BLaER1 treated with 17β-estradiol and CSF1 and Interleukin-3, amounts not matched to agents 10 nM and 100 nM (cell line): ENCODE data around the gene C2orf76.

ENCODE experiments used
- H3K27ac ChIP-seq, 11 experiments: shearing (Covaris generic); formaldehyde crosslinking; 2 replicates each; pipeline ENCODE4 v1.8.1; 2022
- H3K27me3 ChIP-seq, 11 experiments: shearing (Covaris generic); formaldehyde crosslinking; 2 replicates each; pipeline ENCODE4 v1.8.1; 2022
- H3K36me3 ChIP-seq, 11 experiments: shearing (Covaris generic); formaldehyde crosslinking; 2 replicates each; pipeline ENCODE4 v1.8.1; 2022
- H3K4me1 ChIP-seq, 10 experiments: shearing (Covaris generic); formaldehyde crosslinking; 2 replicates each; pipeline ENCODE4 v1.8.1; 2022
- H3K4me2 ChIP-seq, 11 experiments: shearing (Covaris generic); formaldehyde crosslinking; 2 replicates each; pipeline ENCODE4 v1.8.1; 2022
- H3K4me3 ChIP-seq, 10 experiments: shearing (Covaris generic); formaldehyde crosslinking; 2 replicates each; pipeline ENCODE4 v1.8.1; 2022
- H3K9ac ChIP-seq, 11 experiments: shearing (Covaris generic); formaldehyde crosslinking; 2 replicates each; pipeline ENCODE4 v1.8.1; 2022
- H3K9me3 ChIP-seq, 11 experiments: shearing (Covaris generic); formaldehyde crosslinking; replicated peaks in 1 of 11; 2 replicates each; pipeline ENCODE4 v1.8.1; 2022
- H4K20me1 ChIP-seq, 11 experiments: shearing (Covaris generic); formaldehyde crosslinking; 2 replicates each; pipeline ENCODE4 v1.8.1; 2022
- Cebpa-rat ChIP-seq, 11 experiments: shearing (Covaris generic); IDR thresholded peaks; 2 replicates each; pipeline ENCODE4 v1.8.1; 2022

C2orf76 gene

GRCh38 chr2:119307419-119308140, 59.1 kb downstream of the C2orf76 start:
- no peaks in the 10 kb centered on the region for H3K9me3 ChIP-seq
- H3K4me2 ChIP-seq, result no peak overlapping the region
- peaks cover 0 to 5% (median 0%) of the 10 kb centered on the region in 11 experiments; a peak in 2 of 22 replicates for H3K36me3 ChIP-seq
- no peaks in the 10 kb centered on the region for H4K20me1 ChIP-seq
- H3K4me3 ChIP-seq, result no peak overlapping the region
- H3K9ac ChIP-seq, result no peak overlapping the region
- peaks cover 0 to 7% (median 0%) of the 10 kb centered on the region in 10 experiments; a peak in 2 of 20 replicates for H3K4me1 ChIP-seq
- H3K27me3 ChIP-seq, result no peaks in the 10 kb centered on the region
- no peak overlapping the region for H3K27ac ChIP-seq
- no peak for TF ChIP-seq Cebpa-rat (IDR thresholded peaks at IDR 0.05)

DNA sequence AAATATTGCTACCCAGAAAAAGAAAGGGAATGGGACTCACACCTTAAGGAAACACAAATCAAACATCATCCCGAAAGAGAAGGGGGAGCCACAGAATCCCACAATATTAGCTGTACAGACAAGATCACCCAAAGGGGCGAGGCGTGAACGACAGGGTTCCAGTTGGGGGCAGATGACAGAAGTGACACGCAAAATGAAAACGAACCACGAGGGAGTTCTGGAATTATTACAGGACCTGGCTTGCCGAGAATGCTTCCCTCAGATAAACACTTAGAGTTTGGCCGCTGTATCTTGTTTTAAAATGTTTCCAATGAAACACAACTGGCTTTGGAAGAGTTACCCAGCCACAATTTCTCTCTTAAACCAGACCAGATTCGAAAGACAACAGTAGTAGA, 60.4 kb downstream of the C2orf76 start:
- Histone ChIP-seq H3K9me3 (no peaks in the 10 kb centered on the region), H3K4me1 (peaks cover 0 to 7% (median 0%) of the 10 kb centered on the region in 10 experiments; a peak in 2 of 20 replicates), H3K4me2 (no peak overlapping the region), H3K36me3 (peaks cover 0 to 6% (median 0%) of the 10 kb centered on the region in 11 experiments; a peak in 4 of 22 replicates), H3K4me3 (no peak overlapping the region), H3K27me3 (no peaks in the 10 kb centered on the region), H3K27ac (no peak overlapping the region), H4K20me1 (no peaks in the 10 kb centered on the region), H3K9ac (no peak overlapping the region)
- TF ChIP-seq Cebpa-rat (IDR thresholded peaks at IDR 0.05), result no peak

- H3K27me3 ChIP-seq, result no peaks in the 10 kb centered on the region
- H3K36me3 ChIP-seq, result peaks cover 0 to 5% (median 0%) of the 10 kb centered on the region in 11 experiments; a peak in 4 of 22 replicates
- no peak overlapping the region for H3K4me3 ChIP-seq
- H3K27ac ChIP-seq, result no peak overlapping the region
- H4K20me1 ChIP-seq, result no peaks in the 10 kb centered on the region
- no peak overlapping the region for H3K9ac ChIP-seq
- no peaks in the 10 kb centered on the region for H3K9me3 ChIP-seq
- H3K4me2 ChIP-seq, result peak overlapping the region in 1 of 11 experiments; percentile 25; a peak in 1 of 22 replicates
- peaks cover 0 to 7% (median 0%) of the 10 kb centered on the region in 10 experiments; a peak in 2 of 20 replicates for H3K4me1 ChIP-seq
- no peak for TF ChIP-seq Cebpa-rat (IDR thresholded peaks at IDR 0.05)
Observed at GRCh38 chr2:119305497-119306195, 61.0 kb downstream of the C2orf76 start.

GRCh38 chr2:119304847-119305246, 61.8 kb downstream of the C2orf76 start:
- no peak for TF ChIP-seq Cebpa-rat (IDR thresholded peaks at IDR 0.05)
- H4K20me1 ChIP-seq, result no peaks in the 10 kb centered on the region
- H3K4me2 ChIP-seq, result no peak overlapping the region
- peaks cover 0 to 5% (median 0%) of the 10 kb centered on the region in 11 experiments; a peak in 4 of 22 replicates for H3K36me3 ChIP-seq
- peaks cover 0 to 7% (median 0%) of the 10 kb centered on the region in 10 experiments; a peak in 2 of 20 replicates for H3K4me1 ChIP-seq
- H3K27me3 ChIP-seq, result no peaks in the 10 kb centered on the region
- no peak overlapping the region for H3K27ac ChIP-seq
- no peak overlapping the region for H3K4me3 ChIP-seq
- no peaks in the 10 kb centered on the region for H3K9me3 ChIP-seq
- no peak overlapping the region for H3K9ac ChIP-seq

GRCh38 chr2:119301413-119301812, 65.2 kb downstream of the C2orf76 start:
- Histone ChIP-seq H3K27me3 (no peaks in the 10 kb centered on the region), H3K4me2 (no peak overlapping the region), H3K4me1 (peaks cover 0 to 14% (median 0%) of the 10 kb centered on the region in 10 experiments; a peak in 3 of 20 replicates), H3K4me3 (no peak overlapping the region), H3K27ac (no peak overlapping the region), H3K9ac (no peak overlapping the region), H3K36me3 (peaks cover 0 to 5% (median 0%) of the 10 kb centered on the region in 11 experiments; a peak in 4 of 22 replicates), H3K9me3 (no peaks in the 10 kb centered on the region), H4K20me1 (no peaks in the 10 kb centered on the region)
- TF ChIP-seq Cebpa-rat (IDR thresholded peaks at IDR 0.05), result no peak

GRCh38 chr2:119295688-119296375, 70.8 kb downstream of the C2orf76 start:
- no peak overlapping the region for H3K4me3 ChIP-seq
- TF ChIP-seq Cebpa-rat (IDR thresholded peaks at IDR 0.05), result no peak
- no peaks in the 10 kb centered on the region for H3K36me3 ChIP-seq
- peaks cover 0 to 22% (median 0%) of the 10 kb centered on the region in 10 experiments; a peak in 6 of 20 replicates for H3K4me1 ChIP-seq
- no peak overlapping the region for H3K9ac ChIP-seq
- H3K27me3 ChIP-seq, result no peaks in the 10 kb centered on the region
- H3K9me3 ChIP-seq, result peaks cover 0 to 4% (median 0%) of the 10 kb centered on the region in 11 experiments; a peak in 1 of 22 replicates
- no peak overlapping the region for H3K27ac ChIP-seq
- no peak overlapping the region for H3K4me2 ChIP-seq
- no peaks in the 10 kb centered on the region for H4K20me1 ChIP-seq

- no peaks in the 10 kb centered on the region for H4K20me1 ChIP-seq
- H3K27ac ChIP-seq, result no peak overlapping the region
- no peak for TF ChIP-seq Cebpa-rat (IDR thresholded peaks at IDR 0.05)
- H3K27me3 ChIP-seq, result no peaks in the 10 kb centered on the region
- H3K36me3 ChIP-seq, result no peaks in the 10 kb centered on the region
- H3K9ac ChIP-seq, result no peak overlapping the region
- H3K4me1 ChIP-seq, result peaks cover 0 to 22% (median 0%) of the 10 kb centered on the region in 10 experiments; a peak in 6 of 20 replicates
- peaks cover 0 to 4% (median 0%) of the 10 kb centered on the region in 11 experiments; a peak in 1 of 22 replicates for H3K9me3 ChIP-seq
- no peak overlapping the region for H3K4me3 ChIP-seq
- H3K4me2 ChIP-seq, result no peak overlapping the region
Observed at GRCh38 chr2:119294671-119295070, 72.0 kb downstream of the C2orf76 start.

DNA sequence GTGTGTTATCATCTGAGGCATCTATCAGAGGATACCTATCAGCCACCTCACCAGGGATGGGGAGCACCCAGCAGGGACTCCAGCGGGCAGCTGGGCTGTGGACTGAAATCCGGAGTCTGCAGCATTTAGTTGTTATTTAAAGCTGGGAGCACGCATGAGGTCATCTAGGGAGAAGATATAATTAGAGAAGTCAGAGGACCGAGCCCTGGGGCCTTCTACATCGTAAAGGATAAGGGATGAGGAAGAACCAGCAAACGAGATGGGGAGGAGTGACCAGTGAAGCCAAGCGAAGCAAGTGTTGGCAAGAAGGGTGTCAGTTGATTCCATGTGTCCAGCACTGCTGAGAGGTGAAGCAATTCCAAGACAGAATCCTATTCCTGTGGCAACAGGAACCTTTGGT, 72.7 kb downstream of the C2orf76 start:
- no peak overlapping the region for H3K9ac ChIP-seq
- no peak overlapping the region for H3K4me3 ChIP-seq
- H3K9me3 ChIP-seq, result peaks cover 0 to 4% (median 0%) of the 10 kb centered on the region in 11 experiments; a peak in 1 of 22 replicates
- no peak for TF ChIP-seq Cebpa-rat (IDR thresholded peaks at IDR 0.05)
- H3K27ac ChIP-seq, result no peak overlapping the region
- no peaks in the 10 kb centered on the region for H3K36me3 ChIP-seq
- H4K20me1 ChIP-seq, result no peaks in the 10 kb centered on the region
- H3K4me2 ChIP-seq, result peak overlapping the region in 3 of 11 experiments; percentile 26 to 40 (median 37); a peak in 5 of 22 replicates
- no peaks in the 10 kb centered on the region for H3K27me3 ChIP-seq
- H3K4me1 ChIP-seq, result peaks cover 0 to 22% (median 0%) of the 10 kb centered on the region in 10 experiments; a peak in 6 of 20 replicates
